ENCODE measurements around the gene SF3B6.

SF3B6 gene

DNA sequence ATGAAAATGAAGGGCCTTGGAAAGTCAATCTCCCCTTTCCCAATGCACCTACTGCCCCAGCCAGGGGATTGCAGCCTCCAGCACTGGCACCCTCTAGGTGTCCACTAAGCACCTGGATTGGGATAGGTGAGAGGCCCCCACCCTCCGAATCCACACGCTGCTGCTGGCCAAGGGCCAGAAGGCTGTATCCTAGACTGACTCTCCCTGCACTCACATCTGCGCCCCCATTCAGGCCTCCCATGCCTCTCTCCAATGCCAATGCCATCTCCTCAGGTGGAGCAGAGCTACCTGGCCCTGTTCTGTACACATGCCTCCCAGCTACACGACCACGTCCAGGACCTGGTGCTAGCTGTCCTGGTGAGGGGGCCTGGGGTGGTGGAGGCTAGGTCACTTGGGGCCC, 56.4 kb downstream of the SF3B6 start:
- H3K4me3 Mint-ChIP-seq: no peak overlapping the region
- no peaks in the 10 kb centered on the region for H3K27me3 Mint-ChIP-seq
- no peaks in the 10 kb centered on the region for H3K4me1 Mint-ChIP-seq
- peaks cover 8% of the 10 kb centered on the region for H3K36me3 Mint-ChIP-seq
- H3K9me3 Mint-ChIP-seq: no peaks in the 10 kb centered on the region
- H3K27ac Mint-ChIP-seq: no peak overlapping the region

DNA sequence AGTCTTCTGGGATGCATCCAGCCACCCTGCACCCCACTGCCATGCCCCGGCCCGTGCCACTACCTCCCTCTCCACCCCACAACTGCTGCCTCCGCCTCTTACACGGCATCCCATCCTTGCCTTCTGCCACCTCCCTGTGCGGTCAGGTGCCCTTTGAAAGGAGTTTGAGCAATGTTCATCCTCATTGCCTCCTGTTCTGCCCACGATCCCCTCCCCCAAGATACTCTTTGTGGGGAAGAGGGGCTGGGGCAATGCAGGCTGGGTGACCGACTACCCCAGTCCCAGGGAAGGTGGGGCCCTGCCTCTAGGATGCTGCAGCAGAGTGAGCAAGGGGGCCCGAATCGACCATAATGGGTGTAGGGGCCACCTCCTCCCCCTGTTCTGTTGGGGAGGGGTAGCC, 57.9 kb downstream of the SF3B6 start:
- Mint-ChIP-seq H3K9me3 (no peaks in the 10 kb centered on the region), H3K4me3 (no peak overlapping the region), H3K4me1 (no peaks in the 10 kb centered on the region), H3K36me3 (peaks cover 3% of the 10 kb centered on the region), H3K27ac (no peak overlapping the region), H3K27me3 (peaks cover 5% of the 10 kb centered on the region)

DNA sequence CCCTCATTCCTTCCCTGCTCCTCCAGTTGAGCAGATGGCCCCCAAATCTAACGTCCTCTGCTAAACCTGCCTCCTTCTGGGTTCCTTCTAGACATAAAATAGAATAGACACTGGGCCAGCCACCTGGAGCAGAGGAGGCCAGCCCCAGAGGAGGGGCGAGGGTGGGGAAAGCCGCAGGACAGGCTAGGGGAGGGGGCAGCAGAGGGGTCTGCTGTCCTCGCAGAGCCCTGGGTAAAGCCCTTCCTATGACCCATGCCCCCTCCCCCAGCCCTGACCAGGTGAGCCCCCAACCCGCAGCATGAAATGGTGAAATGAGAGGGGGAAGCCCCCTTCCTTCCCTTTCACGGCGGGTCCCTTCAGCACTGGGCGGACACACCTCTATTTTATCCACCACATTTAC, 58.4 kb downstream of the SF3B6 start:
- Mint-ChIP-seq H3K27ac (no peak overlapping the region), H3K4me3 (no peak overlapping the region), H3K27me3 (peaks cover 5% of the 10 kb centered on the region), H3K9me3 (no peaks in the 10 kb centered on the region), H3K4me1 (no peaks in the 10 kb centered on the region), H3K36me3 (peaks cover 1% of the 10 kb centered on the region)

Data from activated naive CD4-positive, alpha-beta T cell treated with anti-CD3 and anti-CD28 coated beads, Interleukin-2, amount 50 U/mL, for 24 hours (primary cell).